Right renal cortex interstitium (tissue), 3 donors: Measurements from ENCODE around the gene IL17RE. TPM values are rescaled to one million over a fixed set of nuclear protein-coding genes. Genes with fewer than 3 reads are reported as not detected.
A peak's percentile ranks its signal among the peaks of the same experiment; 100 is the strongest.
"Not testable (repeated sequence)": the region's sequence is repeated elsewhere in the genome, so short reads cannot be mapped to it uniquely, and the experiment has no call there.

ENCODE experiments used
- DNase-seq, 3 donors: peaks; one replicate each; pipeline ENCODE4 v3.0.0-alpha.2; 2013; ENCODE audit warnings: low read depth in 3 of 3, low spot score in 2 of 3
- polyA plus RNA-seq, 3 donors: library from polyadenylated mRNA; unstranded; fragments of 120-200 nt; gene quantifications; one replicate each; pipeline ENCODE4 v1.2.1, GENCODE V29; 2013; ENCODE audit not compliant: insufficient read length in 3 of 3

The IL17RE gene
- polyA plus RNA-seq, 3 donors = 11.5 to 12.7 (median 11.5) TPM

DNA sequence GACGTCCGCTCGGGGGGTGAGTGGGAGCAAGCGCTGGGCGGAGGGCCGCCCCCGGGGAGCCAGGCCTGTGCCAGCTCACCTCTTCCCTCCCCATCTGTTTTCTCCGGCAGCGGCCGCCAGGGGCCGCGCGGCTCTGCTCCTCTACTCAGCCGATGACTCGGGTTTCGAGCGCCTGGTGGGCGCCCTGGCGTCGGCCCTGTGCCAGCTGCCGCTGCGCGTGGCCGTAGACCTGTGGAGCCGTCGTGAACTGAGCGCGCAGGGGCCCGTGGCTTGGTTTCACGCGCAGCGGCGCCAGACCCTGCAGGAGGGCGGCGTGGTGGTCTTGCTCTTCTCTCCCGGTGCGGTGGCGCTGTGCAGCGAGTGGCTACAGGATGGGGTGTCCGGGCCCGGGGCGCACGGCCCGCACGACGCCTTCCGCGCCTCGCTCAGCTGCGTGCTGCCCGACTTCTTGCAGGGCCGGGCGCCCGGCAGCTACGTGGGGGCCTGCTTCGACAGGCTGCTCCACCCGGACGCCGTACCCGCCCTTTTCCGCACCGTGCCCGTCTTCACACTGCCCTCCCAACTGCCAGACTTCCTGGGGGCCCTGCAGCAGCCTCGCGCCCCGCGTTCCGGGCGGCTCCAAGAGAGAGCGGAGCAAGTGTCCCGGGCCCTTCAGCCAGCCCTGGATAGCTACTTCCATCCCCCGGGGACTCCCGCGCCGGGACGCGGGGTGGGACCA, 30.4 kb downstream of the IL17RE start:
- DNase-seq = peak in 1 of 3 donors; percentile 63

DNA sequence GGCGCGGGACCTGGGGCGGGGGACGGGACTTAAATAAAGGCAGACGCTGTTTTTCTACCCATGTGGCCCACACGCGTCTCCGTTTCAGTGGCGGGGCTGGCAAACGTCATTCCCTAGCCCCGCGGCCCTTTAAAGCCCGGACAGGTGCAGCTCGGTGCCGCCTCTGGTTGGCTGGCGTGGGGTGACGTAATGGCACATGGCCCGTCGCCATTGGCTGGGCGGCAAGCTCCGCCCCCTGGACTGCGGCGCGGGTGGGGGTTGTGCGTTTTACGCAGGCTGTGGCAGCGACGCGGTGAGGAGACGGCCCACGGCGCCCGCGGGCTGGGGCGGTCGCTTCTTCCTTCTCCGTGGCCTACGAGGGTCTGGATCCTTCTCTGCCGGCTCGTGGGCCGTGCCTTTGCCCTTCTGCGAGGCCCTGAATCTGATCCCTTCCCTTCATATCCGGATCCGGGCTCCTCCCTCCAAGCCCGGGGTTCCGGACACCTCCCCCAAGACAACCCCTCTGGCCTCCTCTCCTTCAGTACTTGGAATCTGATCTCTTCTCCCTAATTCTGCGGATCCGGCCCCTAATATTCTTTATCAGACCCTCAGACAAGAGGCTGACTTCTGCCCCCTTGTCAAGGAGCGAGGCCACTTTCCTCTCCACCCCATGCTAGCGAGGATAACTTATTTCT, 31.1 kb downstream of the IL17RE start, which contains the start of gene CRELD1:
CRELD1 (plus strand) TSS at position 274 of the 674 bp plus-strand sequence. CDS start 605 bp downstream, outside the sequence.
- DNase-seq = peak in 1 of 3 donors; percentile 87

DNA sequence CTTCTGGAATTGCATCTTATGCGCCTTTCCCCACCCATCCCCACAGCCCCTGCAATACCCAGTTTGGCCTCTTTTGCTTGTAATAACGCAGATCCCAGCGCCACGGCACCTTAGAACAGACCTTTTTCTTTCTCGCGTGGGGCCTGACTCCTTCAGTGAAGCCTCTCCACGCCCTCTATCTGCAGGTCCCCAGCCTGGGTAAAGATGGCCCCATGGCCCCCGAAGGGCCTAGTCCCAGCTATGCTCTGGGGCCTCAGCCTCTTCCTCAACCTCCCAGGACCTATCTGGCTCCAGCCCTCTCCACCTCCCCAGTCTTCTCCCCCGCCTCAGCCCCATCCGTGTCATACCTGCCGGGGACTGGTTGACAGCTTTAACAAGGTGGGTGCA, 31.6 kb downstream of the IL17RE start:
- DNase-seq = no peak

DNA sequence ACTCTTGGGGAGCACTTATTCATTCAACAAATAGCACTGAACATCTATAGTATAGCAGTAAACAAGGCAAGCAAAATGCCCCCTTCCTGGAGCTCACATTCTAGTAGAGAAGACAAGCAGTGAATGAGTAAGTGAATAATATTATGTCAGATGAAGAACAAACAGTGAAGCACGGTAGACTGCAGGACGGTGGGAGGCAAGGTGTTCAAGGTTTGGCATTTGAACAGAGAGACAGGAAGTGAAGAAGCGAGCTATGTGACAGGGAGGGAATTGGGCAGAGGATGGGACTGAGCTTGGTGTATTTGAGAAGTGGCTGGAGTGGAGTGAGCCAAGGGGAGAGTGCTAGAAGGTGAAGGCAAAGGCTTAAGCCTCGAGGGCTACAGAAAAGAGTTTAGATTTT, 32.3 kb downstream of the IL17RE start:
- no peak for DNase-seq

DNA sequence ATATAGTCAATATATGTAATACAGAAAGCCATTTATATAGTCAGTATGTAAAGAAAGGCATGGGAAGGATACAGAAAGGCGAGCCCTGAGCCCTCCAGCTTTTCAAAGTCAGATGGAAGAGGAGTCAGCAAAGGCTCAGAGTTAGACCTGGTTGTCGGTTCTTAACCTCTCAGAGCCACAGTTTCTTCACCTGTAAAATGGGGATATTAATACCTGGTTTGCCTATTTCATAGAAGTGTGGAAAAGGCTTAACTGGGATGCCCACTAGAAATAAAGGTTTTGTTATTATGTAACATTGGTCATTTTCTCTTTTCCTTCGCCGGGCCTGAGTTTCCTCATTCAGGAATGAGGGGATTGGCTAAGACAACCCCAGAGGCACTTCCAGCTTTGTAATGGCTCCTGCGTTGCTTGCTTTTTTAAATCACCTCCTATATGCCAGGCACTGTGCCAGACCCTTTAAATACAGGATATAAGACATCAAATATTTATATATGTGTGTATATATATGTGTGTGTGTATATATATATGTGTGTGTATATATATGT, 33.4 kb downstream of the IL17RE start:
- no peak for DNase-seq

DNA sequence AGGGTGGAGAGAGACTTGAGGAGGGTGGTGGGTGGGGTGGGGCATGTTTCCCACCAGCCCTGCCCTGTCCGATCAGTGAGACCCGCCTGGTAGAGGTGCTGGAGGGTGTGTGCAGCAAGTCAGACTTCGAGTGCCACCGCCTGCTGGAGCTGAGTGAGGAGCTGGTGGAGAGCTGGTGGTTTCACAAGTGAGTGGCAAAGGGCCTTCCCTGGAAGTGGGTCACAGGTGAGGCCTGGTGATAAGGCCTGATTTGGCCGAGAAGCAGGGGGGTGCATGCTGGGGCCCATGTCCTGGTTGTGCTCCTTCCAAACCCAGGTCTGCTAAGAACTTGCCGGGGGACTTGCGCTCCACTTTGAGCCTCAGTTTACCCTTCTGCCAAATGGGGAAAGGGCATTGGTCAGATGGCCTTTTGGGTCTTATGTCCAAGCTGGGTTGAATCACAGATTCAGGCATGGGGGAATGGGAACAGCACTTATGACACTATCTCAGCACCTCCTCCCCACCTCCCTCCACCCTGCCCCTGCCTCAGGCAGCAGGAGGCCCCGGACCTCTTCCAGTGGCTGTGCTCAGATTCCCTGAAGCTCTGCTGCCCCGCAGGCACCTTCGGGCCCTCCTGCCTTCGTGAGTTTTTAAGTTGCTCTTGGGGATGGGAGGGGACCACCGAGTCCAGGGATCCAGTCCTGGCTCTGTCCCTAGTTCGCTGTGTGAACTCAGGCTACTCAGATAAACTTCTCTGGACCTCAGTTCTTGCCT, 35.0 kb downstream of the IL17RE start:
- DNase-seq = no peak

DNA sequence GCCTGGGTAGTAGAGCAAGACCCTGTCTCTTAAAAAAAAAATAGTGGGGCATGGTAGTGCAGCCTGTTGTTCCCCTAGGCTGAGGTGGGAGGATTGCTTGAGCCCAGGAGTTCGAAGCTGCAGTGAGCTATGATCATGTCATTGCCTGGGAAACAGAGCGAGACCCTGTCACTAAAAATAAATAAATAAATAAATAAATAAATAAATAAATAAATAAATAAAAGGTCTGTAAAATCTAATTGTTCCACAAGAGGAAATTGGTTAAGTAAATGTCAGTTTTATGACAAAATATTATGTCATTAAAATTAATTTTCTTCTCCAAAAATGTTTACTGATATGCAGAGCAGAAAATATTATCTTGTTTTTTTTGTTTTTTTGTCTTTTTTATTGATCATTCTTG, 36.3 kb downstream of the IL17RE start:
- no peak for DNase-seq

DNA sequence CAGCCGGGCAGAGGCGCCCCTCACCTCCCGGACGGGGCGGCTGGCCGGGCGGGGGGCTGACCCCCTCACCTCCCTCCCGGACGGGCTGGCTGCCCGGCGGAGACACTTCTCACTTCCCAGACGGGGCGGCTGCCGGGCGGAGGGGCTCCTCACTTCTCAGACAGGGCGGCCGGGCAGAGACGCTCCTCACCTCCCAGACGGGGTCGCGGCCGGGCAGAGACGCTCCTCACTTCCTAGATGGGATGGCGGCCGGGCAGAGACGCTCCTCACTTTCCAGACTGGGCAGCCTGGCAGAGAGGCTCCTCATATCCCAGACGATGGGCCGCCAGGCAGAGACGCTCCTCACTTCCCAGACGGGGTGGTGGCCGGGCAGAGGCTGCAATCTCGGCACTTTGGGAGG, 37.3 kb downstream of the IL17RE start:
- not testable (repeated sequence) for DNase-seq

DNA sequence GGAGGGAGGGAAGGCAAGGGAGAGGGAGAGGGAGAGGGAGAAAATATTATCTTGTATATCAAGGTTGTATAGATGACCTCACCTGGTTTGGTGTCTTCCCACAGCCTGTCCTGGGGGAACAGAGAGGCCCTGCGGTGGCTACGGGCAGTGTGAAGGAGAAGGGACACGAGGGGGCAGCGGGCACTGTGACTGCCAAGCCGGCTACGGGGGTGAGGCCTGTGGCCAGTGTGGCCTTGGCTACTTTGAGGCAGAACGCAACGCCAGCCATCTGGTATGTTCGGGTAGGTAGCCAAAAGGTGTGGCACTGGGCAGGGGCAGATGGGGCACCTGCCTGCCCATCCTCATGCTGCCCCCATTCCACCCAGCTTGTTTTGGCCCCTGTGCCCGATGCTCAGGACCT, 38.1 kb downstream of the IL17RE start:
- DNase-seq = no peak

DNA sequence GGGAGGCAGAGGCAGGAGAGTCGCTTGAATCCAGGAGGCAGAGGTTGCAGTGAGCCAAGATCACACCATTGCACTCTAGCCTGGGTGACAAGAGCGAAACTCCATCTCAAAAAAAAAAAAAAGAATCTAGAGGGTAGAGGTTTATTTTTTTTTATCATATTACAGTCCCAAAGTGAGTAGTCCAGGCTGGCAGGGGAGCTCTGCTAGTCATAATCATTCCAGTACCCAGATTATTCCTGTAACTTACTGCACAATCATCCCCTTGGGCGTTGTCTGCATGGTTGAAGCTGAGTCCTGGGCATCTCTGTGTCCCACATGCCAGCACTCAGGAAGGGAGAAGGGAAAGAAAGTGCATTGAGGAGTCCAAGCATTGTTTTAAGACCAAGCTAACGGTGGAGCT, 39.5 kb downstream of the IL17RE start:
- DNase-seq = no peak

DNA sequence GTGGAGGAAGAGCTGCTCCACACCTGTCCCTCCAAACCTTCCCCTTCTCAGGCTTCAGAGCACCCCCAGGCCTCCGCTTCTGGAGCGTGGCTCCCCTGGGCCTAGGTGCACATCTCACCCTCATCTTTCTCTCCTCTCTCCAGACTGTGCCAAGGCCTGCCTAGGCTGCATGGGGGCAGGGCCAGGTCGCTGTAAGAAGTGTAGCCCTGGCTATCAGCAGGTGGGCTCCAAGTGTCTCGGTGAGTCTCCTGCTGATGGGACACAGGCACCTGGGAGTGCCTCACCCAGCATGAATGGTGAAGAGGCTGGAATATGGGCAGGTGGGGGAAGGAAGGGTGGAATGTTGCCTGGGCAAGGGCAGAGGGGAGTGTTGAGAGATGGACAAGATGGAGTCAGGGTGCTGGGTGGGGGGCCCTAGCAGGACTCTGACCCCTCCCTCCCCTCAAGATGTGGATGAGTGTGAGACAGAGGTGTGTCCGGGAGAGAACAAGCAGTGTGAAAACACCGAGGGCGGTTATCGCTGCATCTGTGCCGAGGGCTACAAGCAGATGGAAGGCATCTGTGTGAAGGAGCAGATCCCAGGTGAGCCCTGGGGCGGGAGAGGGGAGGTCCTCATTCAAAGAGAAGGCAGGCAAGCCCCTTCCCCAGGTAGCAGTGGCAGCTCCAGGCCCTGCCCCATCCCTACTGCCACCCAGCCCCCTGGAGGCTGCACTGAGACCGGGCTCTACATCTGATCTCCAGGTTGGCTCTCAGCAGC, 40.5 kb downstream of the IL17RE start:
- DNase-seq = no peak

DNA sequence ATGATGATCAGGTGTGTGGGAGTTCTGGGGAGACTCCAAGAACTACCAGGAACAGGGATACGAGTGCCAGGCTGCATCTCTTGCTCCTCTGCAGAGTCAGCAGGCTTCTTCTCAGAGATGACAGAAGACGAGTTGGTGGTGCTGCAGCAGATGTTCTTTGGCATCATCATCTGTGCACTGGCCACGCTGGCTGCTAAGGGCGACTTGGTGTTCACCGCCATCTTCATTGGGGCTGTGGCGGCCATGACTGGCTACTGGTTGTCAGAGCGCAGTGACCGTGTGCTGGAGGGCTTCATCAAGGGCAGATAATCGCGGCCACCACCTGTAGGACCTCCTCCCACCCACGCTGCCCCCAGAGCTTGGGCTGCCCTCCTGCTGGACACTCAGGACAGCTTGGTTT, 41.6 kb downstream of the IL17RE start:
- DNase-seq = no peak

DNA sequence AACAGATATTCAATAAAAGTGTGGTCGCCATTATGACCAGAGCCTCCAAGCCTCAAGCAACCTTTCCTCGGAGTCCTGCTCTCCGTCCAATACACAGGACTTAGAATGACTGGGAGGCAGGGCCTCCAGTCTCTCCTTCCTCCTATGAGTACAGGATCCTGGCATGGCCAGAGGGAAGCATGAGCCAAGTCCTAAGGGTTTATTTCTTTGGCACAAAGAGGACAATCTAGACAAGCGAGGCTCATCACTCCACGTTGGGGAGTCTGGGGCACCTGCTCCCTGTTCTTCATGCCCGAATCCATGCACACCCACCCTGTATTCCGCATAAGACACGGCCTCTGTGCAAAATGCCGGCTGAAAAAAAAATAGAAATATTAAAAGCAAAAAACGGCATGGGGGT, 42.7 kb downstream of the IL17RE start:
- DNase-seq = no peak

DNA sequence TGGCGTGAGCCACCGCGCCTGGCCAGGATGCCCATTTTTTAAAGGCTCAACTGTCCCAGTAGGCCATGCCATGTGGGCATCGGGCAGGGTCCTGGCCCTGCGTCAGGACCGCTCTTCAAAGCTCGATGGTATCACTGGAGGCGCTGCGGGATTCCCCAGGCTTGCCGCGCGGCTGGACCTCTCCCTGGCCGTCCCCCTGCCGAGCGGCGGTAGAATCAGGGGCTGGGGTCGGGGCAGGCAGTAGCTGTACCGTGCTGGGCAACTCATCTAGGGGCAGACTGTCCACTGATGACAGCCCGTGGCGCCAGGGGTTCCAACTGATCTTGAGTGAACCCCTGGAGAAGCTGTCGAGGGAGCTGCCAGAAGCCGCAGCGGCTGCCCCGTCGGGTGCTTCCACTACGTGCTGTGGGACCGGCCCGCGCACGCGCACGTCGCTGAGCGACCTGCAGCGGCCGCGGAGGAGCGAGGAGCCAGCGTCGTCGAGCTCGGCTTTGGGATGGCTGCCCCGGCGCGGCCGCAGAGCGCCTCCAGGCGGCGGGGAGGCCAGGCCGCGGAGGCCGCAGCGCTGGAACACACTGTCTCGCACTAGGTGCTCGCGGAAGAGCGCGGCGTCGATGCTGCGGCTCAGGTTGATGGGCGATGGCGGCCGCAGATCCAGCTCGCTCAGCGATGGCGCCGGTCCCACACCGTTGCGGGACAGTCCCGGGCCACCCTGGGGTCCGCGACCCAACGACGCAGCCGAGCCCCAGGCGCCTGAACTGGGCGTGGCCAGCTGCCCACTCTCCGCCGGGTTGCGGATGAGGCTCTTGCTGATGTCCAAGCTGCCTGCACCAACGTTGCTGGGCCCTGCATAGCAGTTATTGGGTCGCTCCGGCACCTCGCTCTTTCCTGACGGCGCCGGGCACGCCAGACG, 43.7 kb downstream of the IL17RE start:
- peak in 2 of 3 donors; percentile 52 to 77 for DNase-seq

DNA sequence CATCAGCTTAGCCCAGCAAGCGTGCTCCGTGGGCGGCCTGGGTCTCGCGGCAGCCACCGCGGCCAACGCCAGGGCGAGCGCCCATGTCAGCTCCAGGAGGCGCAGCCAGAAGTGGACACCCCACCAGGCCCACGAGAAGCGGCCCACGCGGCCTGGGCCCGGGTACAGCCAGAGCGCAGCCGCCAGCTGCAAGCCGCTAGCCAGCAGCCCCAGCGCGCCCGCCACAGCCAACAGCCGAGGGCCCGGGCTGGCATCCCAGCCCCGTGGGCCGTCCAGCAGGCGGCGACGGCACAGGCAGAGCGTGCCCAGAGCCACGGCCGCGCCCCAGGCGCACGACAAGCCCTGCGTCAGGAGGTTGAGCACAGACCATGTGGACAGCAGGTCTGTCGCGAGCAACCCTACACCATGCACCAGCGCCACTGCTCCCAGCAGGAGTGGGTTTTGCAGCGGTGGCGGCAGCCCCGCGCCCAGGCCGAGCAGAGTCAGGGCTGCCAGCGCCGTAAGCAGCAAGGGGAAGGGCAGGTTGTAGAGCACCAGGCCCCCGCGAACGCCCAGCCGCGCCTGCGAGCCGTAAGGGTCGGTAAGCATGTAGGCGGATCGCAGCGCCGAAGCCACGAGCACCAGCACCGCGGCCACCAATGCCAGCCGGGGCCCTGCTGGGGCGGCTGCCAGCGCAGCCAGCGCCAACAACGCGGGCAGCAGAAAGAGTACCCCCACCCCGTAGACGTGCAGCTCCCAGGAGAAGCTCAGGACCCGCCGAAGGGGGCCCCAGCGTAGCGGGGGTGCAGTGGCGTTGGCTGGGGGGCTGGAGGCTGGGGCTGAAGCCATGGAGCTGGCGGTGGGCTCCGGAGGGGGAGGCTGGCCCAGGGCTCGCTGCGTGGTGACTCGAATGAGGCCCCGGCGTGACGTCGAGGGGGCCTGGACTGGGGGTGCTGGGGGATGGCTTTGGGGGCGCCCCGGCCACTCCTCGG, 44.7 kb downstream of the IL17RE start:
- DNase-seq = no peak

DNA sequence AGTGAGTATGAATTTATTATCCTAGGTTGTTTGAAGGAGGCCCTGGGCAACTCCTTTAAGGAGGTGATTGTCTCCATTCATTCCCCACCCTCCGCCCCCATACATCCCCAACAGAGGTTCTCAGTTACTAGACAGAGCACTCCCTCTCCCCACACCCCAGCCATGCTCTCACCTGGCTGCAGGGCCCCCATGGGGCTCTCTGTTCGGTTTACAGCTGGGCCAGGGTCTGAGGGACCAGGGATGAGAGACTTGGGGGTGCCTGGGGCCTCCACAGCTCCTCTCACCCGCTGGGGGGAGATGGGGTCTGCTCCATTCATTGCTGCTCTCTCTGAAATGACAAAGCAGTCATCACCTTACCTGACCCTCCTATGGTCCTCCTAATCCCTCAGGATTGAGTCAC, 45.9 kb downstream of the IL17RE start:
- DNase-seq = no peak

DNA sequence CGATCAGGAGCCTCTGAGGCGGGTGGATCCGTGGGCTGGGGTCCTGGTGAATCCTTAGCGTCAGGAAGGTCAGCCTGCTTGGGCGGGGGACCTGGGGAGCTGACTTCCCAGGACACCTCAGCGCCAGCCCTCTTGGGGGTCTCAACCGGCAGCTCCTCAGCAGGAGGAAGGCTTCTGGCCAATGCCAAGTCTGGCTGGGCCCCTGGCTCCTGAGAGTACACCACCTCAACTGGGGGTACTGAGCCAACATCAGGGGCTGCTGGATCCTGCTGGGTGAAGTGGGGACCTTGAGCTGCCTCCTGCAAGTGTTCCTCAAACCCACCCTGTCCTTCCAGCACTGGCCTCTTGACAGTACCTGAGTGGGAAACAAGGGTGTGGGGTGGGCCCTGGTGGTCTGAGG, 46.5 kb downstream of the IL17RE start:
- no peak for DNase-seq

DNA sequence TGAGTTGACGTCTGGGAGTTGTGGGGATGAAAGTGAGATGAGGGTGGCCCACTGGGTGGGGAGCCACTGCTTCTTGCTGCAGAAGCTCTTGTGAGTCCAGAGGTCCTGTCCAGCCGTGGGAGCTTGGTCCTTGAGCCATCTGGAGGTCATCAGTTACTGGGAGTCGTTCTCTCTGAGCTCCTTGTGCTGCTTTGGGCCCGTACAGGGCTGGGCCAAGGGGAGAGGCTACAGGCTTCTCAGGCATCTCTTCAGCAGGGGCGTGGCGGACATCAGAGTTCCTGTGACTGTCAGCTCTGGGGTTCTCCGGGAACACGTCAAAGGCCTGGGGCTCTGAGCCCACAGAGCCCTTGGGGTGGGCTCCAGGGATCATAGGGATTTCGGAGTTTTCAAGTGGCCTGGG, 47.0 kb downstream of the IL17RE start:
- DNase-seq = no peak
